Measurements from ENCODE around the gene PTPRK.

DNA sequence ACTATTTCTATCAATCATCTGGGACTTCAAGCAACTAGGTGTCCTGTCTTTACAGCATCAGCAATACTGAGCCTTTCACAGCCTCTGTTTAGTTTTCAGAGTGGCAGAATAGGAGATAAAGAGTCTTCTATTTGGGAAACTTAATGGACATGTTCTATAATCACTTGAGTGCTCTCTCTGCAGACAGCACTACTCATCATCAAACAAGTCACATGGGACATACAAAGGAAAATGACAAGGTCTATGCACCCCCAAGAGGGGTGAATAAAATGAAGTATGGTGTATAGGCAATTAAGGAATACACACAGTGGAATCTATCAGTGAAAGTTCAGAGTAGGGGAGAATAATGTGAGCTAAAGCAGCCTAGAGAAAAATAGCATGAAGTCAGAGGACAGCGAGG is 381.7 kb downstream of the PTPRK start:
- no peak for TF ChIP-seq TAF1 (IDR thresholded peaks at IDR 0.05; ENCODE audit: low read depth)
- TF ChIP-seq REST (IDR thresholded peaks at IDR 0.05; ENCODE audit: low read depth) = no peak
- no peak for TF ChIP-seq NFIC (IDR thresholded peaks at IDR 0.05)
- no peak for TF ChIP-seq CREB1 (IDR thresholded peaks at IDR 0.05; ENCODE audit: low read depth)
- TF ChIP-seq, protein P1, sequence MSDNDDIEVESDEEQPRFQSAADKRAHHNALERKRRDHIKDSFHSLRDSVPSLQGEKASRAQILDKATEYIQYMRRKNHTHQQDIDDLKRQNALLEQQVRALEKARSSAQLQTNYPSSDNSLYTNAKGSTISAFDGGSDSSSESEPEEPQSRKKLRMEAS (IDR thresholded peaks at IDR 0.05) = no peak
- TF ChIP-seq EGR1 (IDR thresholded peaks at IDR 0.05) = no peak

Data from Ishikawa (cell line).